Prostate gland (tissue), 2 donors: Measurements from ENCODE around the gene CMPK2. TPM values are rescaled to one million over a fixed set of nuclear protein-coding genes. Genes with fewer than 3 reads are reported as not detected.

ENCODE experiments used
- DNase-seq: peaks from one replicate; pipeline ENCODE4 v3.0.0-alpha.2; 2019; ENCODE audit warnings: low spot score
- H3K27ac ChIP-seq, 2 donors: fragments of 200-600 bp; sonication (generic); 2 replicates each; pipeline ENCODE4 v1.5.1; 2017 to 2019
- H3K27me3 ChIP-seq: fragments of 200-600 bp; sonication (generic); replicated peaks from 2 replicates; pipeline ENCODE4 v1.5.1; 2019; ENCODE audit not compliant: insufficient read depth
- H3K36me3 ChIP-seq, 2 donors: fragments of 200-600 bp; sonication (generic); 1 replicate in 1 of 2; 2 replicates in 1 of 2; pipeline versions ENCODE4 v1.5.1 to v1.8.1; 2017 to 2019
- H3K4me1 ChIP-seq: fragments of 200-600 bp; sonication (generic); replicated peaks from 2 replicates; pipeline ENCODE4 v1.5.1; 2019
- H3K4me3 ChIP-seq, 2 donors: fragments of 200-600 bp; sonication (generic); 2 replicates each; pipeline ENCODE4 v1.5.1; 2017 to 2019
- H3K9me3 ChIP-seq: fragments of 200-600 bp; sonication (generic); 2 replicates; pipeline ENCODE4 v1.5.1; 2017
- CTCF ChIP-seq, 4 experiments: fragments of 200-600 bp in 2 of 4; fragments of 450-650 bp in 2 of 4; sonication (generic) in 2 of 4; IDR thresholded peaks; 1 replicate in 3 of 4; 2 replicates in 1 of 4; pipeline ENCODE4 v1.5.1; 2016 to 2019; ENCODE audit warnings: antibody characterized with exemption in 4 of 4, mild to moderate bottlenecking in 2 of 4, moderate library complexity in 2 of 4
- POLR2A ChIP-seq: fragments of 450-650 bp; IDR thresholded peaks from one replicate; pipeline ENCODE4 v1.6.1; 2016; ENCODE audit warnings: antibody characterized with exemption, mild to moderate bottlenecking
- POLR2AphosphoS5 ChIP-seq: sonication (generic); formaldehyde crosslinking; IDR thresholded peaks from one replicate; pipeline ENCODE4 v1.6.1; 2017; ENCODE audit warnings: antibody characterized with exemption
- WGBS: methylation state at CpG from one replicate; pipeline ENCODE4 v1.1.5; 2018; 5-methylcytosine and 5-hydroxymethylcytosine counted together
- intact Hi-C: fragments of 100-400 bp; cut with DNase I; formaldehyde crosslinking; loops from one replicate; pipeline ENCODE4 v1.14.2; 2022
- total RNA-seq, 2 donors: library from RNA; depleted of rRNA; stranded (reverse); fragments of >200 nt; gene quantifications; one replicate each; pipeline ENCODE4 v1.1.0, GENCODE V29; 2016

The CMPK2 gene
- total RNA-seq, 2 donors from 2014 or later, result 13.4 to 13.7 TPM

GRCh38 chr2:6814312-6814711 lies 51.4 kb downstream of the CMPK2 start:
- H3K4me1 ChIP-seq, result no peaks in the 10 kb centered on the region
- H3K36me3 ChIP-seq, result no peaks in the 10 kb centered on the region
- WGBS, result 94% methylated on average over 10 of the region's 10 CpGs
- no peak overlapping the region for H3K4me3 ChIP-seq
- intact Hi-C loops, result no loop called here
- H3K9me3 ChIP-seq, result no peaks in the 10 kb centered on the region
- H3K27me3 ChIP-seq, result peaks cover 3% of the 10 kb centered on the region
- TF ChIP-seq POLR2A (no peak), POLR2AphosphoS5 (no peak), CTCF (IDR thresholded peaks at IDR 0.05) (no peak)
- DNase-seq, result no peak
- H3K27ac ChIP-seq, result no peak overlapping the region

- DNase-seq, result no peak
- intact Hi-C loops, result no loop called here
- WGBS, result 95% methylated on average over 2 of the region's 2 CpGs
Measured at GRCh38 chr2:6813573-6813972, 52.1 kb downstream of the CMPK2 start.

GRCh38 chr2:6812857-6813530 lies 52.7 kb downstream of the CMPK2 start:
- Histone ChIP-seq H3K4me3 (no peak overlapping the region), H3K36me3 (no peaks in the 10 kb centered on the region), H3K4me1 (no peaks in the 10 kb centered on the region), H3K27me3 (peaks cover 3% of the 10 kb centered on the region), H3K9me3 (no peaks in the 10 kb centered on the region), H3K27ac (no peak overlapping the region)
- intact Hi-C loops, result no loop called here
- TF ChIP-seq CTCF (IDR thresholded peaks at IDR 0.05), result no peak
- no peak for TF ChIP-seq POLR2AphosphoS5
- TF ChIP-seq POLR2A, result no peak
- DNase-seq, result no peak
- 68% methylated on average over 12 of the region's 12 CpGs for WGBS

More at GRCh38 chr2:6813573-6813972, 52.1 kb downstream of the CMPK2 start:
- Histone ChIP-seq H3K9me3 (no peaks in the 10 kb centered on the region), H3K4me3 (no peak overlapping the region), H3K4me1 (no peaks in the 10 kb centered on the region), H3K27ac (no peak overlapping the region), H3K27me3 (peaks cover 3% of the 10 kb centered on the region), H3K36me3 (no peaks in the 10 kb centered on the region)
- no peak for TF ChIP-seq POLR2A
- no peak for TF ChIP-seq CTCF (IDR thresholded peaks at IDR 0.05)
- no peak for TF ChIP-seq POLR2AphosphoS5

GRCh38 chr2:6810961-6811360 lies 54.7 kb downstream of the CMPK2 start:
- Histone ChIP-seq H3K36me3 (no peaks in the 10 kb centered on the region), H3K27ac (no peak overlapping the region), H3K4me1 (no peaks in the 10 kb centered on the region), H3K4me3 (no peak overlapping the region), H3K27me3 (peaks cover 3% of the 10 kb centered on the region), H3K9me3 (no peaks in the 10 kb centered on the region)
- TF ChIP-seq POLR2AphosphoS5 (no peak), POLR2A (no peak), CTCF (IDR thresholded peaks at IDR 0.05) (no peak)
- DNase-seq, result no peak
- intact Hi-C loops, result no loop called here
- WGBS, result 95% methylated on average over 6 of the region's 6 CpGs

- TF ChIP-seq POLR2A (no peak), CTCF (IDR thresholded peaks at IDR 0.05) (no peak), POLR2AphosphoS5 (no peak)
- Histone ChIP-seq H3K9me3 (no peaks in the 10 kb centered on the region), H3K27ac (no peak overlapping the region), H3K27me3 (peaks cover 3% of the 10 kb centered on the region), H3K4me1 (no peaks in the 10 kb centered on the region), H3K4me3 (no peak overlapping the region), H3K36me3 (no peaks in the 10 kb centered on the region)
- 79% methylated on average over 1 of the region's 1 CpG for WGBS
- intact Hi-C loops, result no loop called here
- no peak for DNase-seq
Measured at GRCh38 chr2:6808426-6808825, 57.3 kb downstream of the CMPK2 start.
